Measurements from ENCODE around the gene PCBP3.

DNA sequence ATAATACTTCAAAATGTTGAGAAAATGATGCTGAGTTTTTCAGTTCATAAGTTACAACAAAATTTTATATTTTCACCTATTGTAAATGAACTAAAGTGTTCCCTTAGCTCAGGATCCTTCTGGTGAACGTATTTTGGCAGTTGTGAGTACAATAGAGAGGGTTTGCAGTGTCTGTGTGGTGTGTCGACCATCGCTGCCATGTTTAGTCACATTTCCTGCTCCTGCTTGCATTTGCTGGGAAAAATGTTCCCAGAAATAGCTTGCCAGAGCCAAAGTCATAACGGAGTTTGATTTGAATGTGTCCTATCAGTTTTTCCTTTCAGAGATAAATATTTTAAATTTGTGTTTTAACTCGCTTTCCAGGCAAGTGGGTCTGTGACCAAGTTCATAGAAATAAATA, 220.9 kb downstream of the PCBP3 start:
- TF ChIP-seq EZH2 (IDR thresholded peaks at IDR 0.05; ENCODE audit: low read depth), result no peak
- TF ChIP-seq, protein P1, sequence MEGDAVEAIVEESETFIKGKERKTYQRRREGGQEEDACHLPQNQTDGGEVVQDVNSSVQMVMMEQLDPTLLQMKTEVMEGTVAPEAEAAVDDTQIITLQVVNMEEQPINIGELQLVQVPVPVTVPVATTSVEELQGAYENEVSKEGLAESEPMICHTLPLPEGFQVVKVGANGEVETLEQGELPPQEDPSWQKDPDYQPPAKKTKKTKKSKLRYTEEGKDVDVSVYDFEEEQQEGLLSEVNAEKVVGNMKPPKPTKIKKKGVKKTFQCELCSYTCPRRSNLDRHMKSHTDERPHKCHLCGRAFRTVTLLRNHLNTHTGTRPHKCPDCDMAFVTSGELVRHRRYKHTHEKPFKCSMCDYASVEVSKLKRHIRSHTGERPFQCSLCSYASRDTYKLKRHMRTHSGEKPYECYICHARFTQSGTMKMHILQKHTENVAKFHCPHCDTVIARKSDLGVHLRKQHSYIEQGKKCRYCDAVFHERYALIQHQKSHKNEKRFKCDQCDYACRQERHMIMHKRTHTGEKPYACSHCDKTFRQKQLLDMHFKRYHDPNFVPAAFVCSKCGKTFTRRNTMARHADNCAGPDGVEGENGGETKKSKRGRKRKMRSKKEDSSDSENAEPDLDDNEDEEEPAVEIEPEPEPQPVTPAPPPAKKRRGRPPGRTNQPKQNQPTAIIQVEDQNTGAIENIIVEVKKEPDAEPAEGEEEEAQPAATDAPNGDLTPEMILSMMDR (conservative IDR thresholded peaks at IDR 0.05), result no peak
